NCI-H2107 treated with DMSO at 0.1 percent for 48 hours (cell line): Measurements from ENCODE around the gene WNT1.

ENCODE experiments used
- DNase-seq: peaks from one replicate; lab custom pipeline; 2025; ENCODE audit not compliant: unreplicated experiment; lab: John Stamatoyannopoulos, UW

WNT1 gene

DNA sequence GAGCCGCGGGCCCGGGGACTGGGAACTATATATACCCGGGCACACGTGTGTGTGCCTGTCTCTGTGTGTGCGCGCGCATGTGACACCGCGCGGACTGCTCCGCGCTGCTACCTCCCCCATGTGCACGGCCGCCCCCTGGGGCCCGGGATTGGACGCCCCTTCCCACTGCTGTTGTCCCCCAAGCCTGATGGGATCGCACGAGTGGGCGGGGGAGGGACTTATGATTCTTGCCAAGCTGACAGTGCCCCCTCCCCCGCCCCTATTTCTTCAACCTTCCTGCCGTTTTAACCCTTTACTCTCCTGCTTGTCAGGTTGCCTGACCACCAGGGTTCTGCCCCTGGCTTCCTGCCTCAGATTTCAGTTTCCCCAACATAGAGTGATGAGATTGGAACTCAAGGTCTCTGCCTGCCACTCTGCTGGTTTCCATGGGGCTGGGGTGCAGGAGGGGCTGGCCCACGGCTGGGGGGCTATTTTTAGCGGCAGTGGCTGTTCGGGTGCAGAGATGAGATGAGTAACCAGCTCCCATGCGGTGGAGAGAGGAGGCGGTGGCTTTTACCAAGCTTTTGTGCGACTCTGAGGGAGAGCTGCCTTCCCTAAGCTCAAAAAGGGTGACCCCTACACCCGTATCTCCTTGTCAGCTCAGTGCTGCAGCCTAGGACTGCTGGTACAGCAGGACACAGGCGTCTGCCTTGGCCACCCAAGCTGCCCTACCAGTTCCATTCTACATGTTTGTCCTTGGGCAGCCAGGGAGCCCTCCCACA lies 21.4 kb downstream of the WNT1 start, which contains the start of gene DDN:
Gene DDN (minus strand): TSS at position 5 of the 761 bp plus-strand sequence. CDS start 88 bp downstream, outside the sequence.
- DNase-seq = no peak

DNA sequence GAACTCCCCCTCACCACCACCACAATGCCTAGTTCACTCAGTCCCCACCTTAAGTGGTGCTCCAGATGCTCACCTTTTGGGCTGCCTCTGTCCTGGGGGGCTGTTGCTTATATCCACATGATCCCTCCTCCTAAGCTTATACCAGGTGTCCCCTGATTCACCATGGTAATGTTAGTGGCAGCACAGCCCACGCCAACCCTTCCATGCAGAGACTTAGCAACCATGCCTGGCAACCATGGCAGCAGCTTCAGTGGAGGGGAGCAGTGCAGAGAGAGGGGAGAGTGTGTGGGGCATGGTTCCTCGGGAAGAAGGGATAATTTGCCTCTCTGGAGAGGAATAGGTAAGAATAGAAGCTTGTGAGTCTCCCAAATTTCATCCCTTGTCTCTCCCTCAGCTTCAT lies 22.2 kb downstream of the WNT1 start:
- no peak for DNase-seq

DNA sequence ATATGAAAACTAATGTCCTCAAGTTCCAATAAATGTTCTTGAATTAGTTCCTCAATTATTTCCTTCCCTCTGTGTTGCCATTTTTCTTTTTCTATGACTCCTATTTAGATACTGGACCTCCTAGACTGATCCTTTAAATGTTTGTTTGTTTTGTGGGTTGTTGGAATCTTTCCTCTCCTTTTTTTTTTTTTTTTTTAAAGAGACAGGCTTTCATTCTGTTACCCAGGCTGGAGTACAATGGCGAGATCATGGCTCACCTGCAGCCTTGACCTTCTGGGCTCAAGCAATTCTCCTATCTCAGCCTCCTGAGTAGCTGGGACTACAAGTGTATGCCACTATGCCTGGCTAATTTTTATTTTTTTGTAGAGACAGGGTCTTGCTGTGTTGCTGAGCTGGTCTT lies 30.8 kb downstream of the WNT1 start:
- DNase-seq = no peak

DNA sequence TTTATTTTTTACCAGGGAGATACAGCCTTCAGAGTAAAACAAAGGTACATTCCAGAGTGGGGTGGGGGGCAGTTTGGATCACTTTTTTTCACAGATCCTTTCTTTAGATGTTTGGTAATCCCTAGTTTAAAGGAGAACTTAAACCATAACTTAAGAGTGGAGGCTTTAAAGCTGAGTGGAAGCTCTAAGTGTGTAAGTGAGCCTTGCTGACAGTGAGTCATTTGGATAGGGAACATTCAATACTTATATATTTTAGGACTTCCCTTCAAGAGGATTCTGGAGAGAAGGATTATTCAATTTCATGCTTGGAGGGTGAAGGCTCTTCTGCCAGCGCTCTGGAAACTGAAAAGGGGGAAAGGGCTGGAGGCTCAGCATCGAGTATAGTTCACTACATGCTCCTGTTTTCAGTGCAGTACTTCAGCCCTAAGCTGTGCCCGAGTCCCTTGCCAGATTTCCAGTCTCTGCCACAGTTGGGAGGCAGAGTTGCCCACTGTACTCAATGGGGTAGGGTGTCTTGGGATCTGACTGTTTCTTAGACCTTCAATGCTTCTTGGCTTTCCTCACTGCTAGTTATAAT lies 32.1 kb downstream of the WNT1 start:
- no peak for DNase-seq

DNA sequence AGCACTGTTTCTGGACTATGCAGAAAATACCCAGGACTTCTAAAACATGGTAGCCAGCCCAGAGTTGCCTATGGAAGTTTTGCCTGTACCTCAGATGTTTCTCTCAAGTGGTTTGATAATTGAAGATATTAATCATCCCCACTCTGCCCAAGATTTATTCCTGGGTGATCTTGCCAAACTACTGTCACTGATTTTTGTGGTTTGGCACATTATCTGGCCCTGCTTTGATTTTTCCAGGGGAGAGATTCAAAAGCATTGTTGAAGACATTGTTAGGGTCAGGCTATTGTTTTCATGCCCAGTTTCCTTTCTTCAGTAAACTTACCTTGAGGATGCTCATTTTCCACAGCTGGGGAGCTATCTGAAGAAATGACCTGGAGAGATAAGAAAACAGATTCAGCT lies 34.6 kb downstream of the WNT1 start:
- no peak for DNase-seq

DNA sequence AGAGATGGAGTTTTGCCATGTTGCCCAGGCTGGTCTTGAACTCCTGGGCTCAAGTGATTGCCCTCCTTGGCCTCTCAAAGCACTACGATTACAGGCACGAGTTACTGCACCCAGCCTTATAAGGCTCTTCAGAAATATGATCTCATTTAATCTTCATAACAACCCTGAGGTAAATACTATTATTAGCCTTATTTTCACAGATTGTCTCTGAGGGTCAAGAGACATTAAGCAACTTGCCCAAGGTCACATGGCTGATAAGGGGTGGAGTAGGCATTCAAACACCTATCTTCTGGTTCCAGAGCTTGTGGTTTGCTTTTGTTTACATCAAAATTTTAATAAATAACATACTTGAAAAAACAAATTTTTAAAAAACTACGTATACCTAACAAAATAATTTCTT lies 35.3 kb downstream of the WNT1 start:
- no peak for DNase-seq

DNA sequence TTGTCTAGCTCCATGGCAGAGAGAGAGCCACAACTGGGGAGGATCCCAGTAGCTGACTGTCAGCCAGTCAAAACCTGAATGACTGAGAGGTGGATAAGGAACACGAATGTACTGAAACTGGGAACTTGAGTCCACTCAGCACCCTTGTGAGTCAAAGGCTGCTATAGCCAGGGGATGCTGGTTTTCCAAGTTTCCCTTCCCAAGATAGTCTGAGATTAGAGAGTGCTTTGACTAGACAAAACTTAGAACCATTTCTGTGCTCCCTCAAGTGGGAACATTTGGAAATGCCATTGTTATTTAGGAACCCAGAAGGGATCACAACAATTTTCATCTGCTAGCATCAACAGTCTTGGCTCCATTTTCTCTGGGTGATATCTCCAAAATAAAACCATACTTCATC lies 36.4 kb downstream of the WNT1 start:
- DNase-seq = no peak

DNA sequence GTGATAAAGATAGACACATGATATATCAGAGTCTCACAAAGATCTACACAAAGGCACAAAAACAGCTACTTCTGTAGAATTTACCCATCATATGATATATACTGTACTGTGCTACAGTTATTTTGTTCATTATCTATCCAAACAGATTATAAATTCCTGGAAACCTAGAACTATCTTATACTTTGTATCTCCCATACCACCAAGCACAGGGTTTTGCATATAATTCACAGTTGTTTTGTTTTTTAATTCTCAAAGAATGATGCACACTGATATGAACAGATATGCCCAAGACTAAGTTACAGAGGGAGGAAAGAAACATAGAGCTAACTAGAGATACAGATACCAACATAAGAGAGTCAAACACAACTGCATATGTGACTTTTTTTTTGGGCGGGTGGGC lies 37.1 kb downstream of the WNT1 start:
- no peak for DNase-seq

DNA sequence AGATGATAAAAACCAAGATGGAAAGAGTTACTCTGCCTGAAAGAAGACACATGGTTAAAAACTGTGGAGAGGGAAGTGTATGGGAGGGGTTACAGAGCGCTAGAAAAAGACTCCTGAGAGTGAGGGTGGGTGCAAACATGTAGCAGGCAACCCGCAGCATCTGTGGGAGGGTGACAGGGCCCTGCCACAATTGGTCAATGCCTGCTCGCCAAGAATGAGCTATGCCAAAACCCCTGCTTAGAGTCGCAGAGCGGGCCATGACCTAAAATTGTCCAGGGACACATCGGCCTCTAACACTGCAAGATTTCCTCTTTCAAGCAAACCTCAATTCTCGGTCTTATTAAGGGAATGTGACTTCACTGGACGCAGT lies 39.8 kb downstream of the WNT1 start:
- DNase-seq = no peak

DNA sequence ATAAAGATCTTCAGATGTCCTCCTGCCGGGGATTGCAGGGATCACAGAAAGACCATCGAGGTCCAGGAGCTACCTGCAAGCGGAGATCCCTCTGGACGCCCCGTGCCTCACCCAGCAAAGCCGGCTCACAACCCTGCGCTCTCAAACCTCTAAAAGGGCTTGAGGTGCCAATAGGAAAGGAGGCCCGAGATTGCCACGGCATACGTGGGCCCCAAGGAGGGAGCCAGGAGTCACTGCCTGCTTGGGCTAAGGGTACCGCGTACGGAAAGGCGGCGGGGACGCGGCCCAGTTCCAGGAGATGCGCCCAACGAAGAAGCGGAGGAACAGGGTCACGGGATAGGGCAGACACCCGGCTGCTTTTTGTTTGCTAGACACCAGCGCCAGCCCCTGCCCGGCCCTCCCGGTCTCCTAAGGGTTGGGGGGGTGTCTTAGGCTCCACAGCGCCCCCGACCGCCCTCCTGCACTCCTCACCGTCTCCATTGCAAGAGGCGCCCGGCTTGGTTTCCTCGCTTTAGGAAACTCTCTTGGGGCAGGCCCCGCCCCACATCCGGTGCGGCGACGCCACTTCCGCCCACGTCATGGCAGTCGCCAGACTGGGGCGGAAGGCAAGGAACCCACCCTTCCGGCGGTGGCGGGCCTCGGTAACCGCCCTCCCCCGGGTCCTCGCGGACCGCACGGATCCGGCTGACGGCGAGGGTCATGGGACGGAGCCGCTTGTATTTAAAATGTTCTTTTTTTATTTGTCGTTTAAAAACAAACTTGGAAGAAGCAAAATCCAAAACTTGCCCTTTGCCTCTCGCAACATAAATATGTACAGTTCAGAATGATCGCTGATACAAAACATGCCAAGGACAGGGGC lies 40.4 kb downstream of the WNT1 start, which contains the start of gene PRKAG1:
Gene PRKAG1 (minus strand): TSS at position 516 of the 859 bp plus-strand sequence. CDS start 36 bp downstream, at position 480.
- peak; percentile 88 for DNase-seq

DNA sequence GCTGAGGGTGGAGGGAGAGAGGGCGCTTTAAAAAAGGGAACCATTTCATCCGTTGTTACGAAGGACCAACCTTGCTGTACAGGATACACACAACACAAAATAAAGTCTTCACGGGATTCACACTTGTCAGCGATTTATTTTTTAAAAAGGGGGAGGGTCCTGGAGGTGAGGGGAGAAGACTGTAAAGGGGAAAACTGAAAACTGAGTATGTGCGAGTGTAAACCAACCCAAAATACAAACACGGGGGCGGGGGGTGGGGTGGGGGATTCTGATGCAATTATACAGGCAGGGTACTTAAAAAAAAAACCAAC lies 41.0 kb downstream of the WNT1 start:
- no peak for DNase-seq

DNA sequence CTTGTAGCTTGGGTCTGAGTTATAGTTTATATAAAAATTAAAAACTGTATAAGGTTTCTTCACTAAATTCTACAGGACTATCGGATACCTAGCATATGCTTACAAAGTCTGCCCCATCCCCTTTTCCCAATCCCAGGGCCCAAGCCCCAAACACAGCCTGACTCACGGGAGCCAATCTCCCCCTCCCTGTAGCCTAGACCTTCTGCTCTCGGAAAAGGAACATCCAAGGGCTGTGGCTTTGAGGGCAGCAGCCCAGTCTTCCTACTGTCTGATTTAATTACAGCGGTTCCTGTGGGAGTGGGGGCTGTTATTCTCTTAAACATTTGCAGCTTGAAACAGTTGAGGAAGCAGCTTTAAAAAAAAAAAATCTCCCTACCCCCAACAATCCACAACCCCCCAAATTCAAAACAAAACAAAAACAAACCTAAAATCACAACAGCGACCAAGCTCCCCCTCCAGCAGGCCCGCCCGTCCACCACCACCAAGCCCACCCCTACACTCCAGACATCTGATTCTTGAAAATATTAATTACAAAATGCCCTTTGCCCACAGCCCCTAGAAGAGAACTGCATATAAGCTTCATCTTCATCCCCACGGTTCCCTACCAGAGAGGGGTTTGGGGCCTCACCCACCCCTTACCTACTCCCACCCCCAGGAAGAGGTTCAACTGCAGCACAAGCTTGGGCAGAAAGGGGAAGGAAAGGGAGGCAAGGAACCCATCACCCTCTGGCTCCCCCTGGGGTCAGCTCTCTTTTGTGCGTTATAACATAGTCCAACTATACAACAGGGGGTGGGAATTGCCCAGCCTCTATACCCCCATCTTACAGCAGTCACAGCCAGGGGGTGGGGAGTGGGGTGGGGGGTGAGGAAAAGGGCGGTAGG lies 41.6 kb downstream of the WNT1 start:
- peak; percentile 10 for DNase-seq

DNA sequence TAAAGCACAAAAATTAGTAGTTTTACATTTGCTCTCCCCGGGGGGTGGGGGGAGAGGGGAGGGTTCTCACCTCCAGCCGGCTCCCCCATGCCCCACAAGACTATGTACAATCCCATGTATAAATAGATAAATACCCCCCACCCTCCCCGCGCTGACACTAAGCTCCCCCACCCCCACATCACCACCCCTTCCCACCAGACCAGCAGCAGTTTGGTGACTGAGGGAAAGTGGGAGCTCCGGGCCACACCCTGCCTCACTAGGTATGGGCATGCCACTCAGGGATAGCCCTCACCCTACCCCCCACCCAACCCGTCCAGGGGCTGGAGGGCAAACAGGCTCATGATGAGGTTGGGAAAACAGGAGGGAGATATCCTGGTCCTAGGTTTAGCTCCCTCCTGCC lies 42.3 kb downstream of the WNT1 start:
- DNase-seq = no peak

DNA sequence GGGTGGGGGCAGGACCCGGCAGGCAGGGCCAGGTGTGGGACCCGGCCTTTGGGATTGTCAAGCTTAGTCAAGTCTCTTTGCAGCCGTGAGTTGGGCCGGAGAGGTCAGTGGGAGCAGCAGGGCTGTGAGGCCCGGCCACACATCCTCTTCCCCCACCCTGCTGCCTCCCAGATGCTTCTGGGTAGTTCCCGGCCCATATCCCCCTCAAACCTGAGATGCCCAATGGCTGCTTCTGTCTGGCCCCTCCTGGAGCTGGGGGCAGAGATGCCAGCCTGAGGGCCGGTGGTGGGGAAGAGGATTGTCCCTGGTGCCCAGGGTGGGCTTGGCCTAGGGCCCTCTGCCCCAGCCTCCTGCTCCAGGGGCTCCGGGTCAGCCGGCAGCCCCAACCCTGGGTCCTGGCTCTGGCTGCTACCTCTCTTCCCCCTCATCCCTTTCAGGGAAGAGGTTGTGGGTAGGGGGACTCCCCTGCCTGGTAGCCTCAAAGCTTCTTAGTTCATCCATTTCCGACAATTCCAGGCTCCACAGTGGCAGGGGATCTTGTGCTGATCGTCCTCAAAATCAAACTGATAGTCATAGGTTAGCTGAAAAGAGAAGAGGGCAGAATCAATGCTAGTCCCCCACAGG lies 43.3 kb downstream of the WNT1 start:
- DNase-seq = no peak

DNA sequence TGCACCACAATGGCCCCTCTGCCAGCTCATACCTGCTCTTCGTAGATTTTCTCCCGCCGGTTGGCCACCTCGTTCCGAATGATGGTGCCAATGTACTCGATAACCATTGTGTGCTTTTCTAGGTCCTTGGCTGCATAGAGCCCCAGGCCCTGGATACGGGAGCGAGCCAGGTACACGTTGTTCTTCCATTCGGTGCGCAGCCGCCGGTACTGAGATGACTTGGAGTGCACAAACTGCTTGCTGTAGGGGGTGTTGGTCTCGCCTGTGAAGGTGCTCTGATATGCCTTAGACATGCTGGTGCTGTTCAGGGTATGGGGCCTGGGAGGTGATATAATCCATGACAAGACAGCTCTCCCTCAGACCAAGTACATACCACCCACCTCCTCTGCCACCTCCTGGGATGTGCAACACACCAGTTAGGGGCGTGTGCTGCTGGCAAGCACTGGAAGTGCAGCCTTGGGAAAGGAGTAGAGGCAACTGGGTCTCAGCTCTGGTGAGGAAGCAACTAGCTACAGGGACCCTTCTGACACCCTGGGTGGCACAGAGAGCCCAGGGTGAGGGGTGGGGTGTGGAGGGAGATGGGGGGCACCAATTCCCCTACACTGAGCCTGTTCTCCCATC lies 44.5 kb downstream of the WNT1 start:
- no peak for DNase-seq

DNA sequence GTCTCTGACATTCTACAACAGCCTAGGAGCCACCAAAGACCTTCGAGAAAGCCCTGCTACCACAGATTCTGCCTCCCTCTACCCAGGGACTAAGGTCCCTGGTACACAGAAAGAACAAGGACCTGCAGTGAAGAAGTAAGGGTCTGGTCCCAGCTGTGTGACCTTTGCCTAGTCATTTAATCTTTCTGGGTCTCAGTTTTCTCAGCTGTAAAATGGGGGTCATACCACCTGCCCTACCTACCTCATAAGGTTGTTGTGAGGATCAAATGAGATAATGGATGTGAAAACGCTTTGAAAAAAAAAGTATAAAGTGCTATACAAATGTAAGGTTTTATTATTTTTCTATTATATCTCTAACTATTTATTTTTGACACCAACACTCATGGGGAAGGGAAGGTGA lies 45.7 kb downstream of the WNT1 start:
- DNase-seq = no peak

DNA sequence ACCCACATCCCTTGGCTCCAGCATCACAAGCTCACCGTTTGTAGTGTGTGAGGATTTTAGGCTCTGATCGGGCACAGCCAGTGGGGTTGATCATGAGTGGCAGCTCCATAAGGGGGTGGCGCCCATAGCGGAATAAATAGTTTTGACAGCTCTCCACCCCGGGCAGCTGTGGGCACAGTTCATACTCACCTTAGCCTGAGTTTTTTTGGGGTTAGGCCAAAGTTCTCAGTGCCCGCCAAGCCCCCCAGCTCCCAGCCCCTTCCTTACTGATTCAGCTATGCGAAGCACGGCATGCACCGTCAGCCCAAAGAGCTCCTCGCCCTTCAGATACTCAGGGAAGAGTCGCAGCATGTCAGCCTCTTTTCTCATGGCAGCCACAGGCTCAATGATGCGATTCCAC lies 46.4 kb downstream of the WNT1 start:
- no peak for DNase-seq

DNA sequence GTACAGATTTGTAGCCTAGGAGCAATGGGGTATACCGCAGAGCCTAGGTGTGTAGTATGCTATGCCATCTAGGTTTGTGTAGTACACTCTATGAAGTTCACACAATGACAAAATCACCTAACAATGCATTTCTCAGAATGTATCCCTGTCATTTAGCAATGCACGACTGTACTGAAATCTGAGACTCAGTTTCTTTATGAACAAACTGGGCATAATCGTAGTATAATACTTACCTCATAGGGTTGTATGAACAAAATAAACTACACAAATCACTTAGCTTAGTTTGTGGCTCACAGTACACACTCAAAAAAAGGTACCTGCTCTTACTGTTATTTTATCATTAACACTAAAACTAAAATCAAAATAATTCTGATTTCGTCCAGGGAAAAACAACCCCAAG lies 47.3 kb downstream of the WNT1 start:
- no peak for DNase-seq

DNA sequence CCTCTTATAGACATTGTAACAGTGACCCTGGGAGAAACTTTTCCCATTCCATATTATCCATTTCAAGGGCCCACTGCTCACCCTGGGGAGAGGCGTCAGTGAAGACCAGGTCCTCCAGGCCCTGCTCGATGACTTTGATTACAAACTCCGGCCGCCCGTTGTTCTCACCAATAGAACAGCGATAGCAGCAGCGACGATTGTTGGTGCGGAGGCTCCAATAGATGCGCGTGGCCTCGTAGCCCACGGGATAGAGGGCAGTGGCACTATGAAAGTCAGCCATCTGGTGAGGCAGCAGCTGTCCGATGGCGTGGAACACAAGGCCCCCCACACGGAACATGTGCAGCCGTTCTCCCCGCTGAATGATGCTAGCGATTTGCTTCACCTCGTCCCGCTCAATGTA lies 48.0 kb downstream of the WNT1 start:
- DNase-seq = no peak
